ENCODE data around the gene DISC1. TPM values are rescaled to one million over a fixed set of nuclear protein-coding genes. Genes with fewer than 3 reads are reported as not detected.
A peak's percentile ranks its signal among the peaks of the same experiment; 100 is the strongest.

DISC1 gene
- polyA plus RNA-seq, 1 of the 3 experiments (the other 2 are of a cell fraction), result 1.7 TPM

DNA sequence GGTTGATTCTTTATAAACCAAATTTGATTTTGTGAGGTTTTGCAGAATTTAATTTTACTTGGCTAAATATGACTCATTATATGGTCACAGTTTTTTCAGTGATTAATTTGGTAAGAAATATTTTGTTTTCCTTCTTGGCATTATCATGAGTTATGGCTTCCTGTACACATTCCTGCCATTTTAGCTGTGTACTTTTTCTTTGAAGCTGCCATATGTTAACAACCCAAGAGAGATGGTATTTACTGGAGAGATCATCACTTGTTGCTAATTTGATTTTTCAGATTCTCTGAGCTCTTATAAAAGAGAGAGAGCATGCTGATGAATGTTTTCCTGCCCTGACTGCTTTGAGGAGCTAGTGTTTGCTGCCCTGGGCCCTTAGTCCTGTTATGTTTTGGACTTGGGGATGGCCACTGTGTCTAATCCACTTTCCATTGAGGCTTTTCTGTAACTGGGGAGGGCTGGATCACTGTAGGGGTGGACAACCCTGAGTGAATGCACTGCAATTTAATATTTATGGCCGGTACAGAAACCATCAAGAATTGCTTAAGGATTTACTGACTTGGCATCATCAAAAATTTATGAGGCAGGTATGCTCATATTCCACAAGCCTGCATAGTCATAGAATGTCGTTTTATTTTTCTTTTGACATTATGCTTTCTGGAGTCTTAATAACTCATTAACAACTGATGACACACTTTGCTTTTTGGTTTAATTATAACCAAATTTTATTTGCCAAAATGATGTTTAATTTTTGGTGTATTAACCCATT lies 200.9 kb downstream of the DISC1 start:
- peaks cover 12 to 13% of the 10 kb centered on the region in 2 experiments; a peak in 3 of 4 replicates for H3K4me1 ChIP-seq (ENCODE audit: control insufficient read depth in 1 of 2, insufficient read depth in 2 of 2, low read depth in 1 of 2, low read length in 1 of 2)
- peak overlapping the region in 1 of 2 experiments; percentile 28; a peak in 2 of 4 replicates for H3K4me3 ChIP-seq (ENCODE audit: low read depth in 2 of 2, low read length in 1 of 2)
- no peak for DNase-seq
- no peaks in the 10 kb centered on the region for H3K36me3 ChIP-seq (replicated peaks in 1 of 2; ENCODE audit: control insufficient read depth in 1 of 2, insufficient read depth in 2 of 2, low read length in 1 of 2)
- CTCF ChIA-PET, result interaction anchor here (0.8 kb wide), 1 partner anchor 16 kb away, joined by 3 read pairs; no protein-coding TSS in a partner anchor
- H3K9me3 ChIP-seq, result no peaks in the 10 kb centered on the region
- peak overlapping the region; percentile 45 for H3K9ac ChIP-seq
- H3K79me2 ChIP-seq (ENCODE audit: insufficient read depth), result no peaks in the 10 kb centered on the region
- no peaks in the 10 kb centered on the region for H3K27me3 ChIP-seq (ENCODE audit: insufficient read depth)
- 20% methylated on average over 2 of the region's 2 CpGs for WGBS (ENCODE audit: low lambda C conversion rate)
- POLR2A ChIA-PET, result no interaction called here
- H3K27ac ChIP-seq (ENCODE audit: low read depth in 2 of 2, low read length in 1 of 2), result peak overlapping the region; percentile 87 to 89
- H4K20me1 ChIP-seq (ENCODE audit: insufficient read depth), result no peaks in the 10 kb centered on the region
- H3F3A ChIP-seq (replicated peaks; ENCODE audit: insufficient read depth), result peaks cover 21% of the 10 kb centered on the region
- no peaks in the 10 kb centered on the region for H3K9me2 ChIP-seq
- no peak overlapping the region for H2AFZ ChIP-seq (ENCODE audit: low read depth)
- peak overlapping the region; percentile 51 for H3K4me2 ChIP-seq
- no peak for TF ChIP-seq FOXJ3 (CRISPR knock-in tag; IDR thresholded peaks at IDR 0.05)
- TF ChIP-seq FOSL2 (IDR thresholded peaks at IDR 0.05; ENCODE audit: borderline replicate concordance, low read depth), result peak; percentile 90
- peak; percentile 96 for TF ChIP-seq TCF12 (IDR thresholded peaks at IDR 0.05)
- TF ChIP-seq, protein P1, sequence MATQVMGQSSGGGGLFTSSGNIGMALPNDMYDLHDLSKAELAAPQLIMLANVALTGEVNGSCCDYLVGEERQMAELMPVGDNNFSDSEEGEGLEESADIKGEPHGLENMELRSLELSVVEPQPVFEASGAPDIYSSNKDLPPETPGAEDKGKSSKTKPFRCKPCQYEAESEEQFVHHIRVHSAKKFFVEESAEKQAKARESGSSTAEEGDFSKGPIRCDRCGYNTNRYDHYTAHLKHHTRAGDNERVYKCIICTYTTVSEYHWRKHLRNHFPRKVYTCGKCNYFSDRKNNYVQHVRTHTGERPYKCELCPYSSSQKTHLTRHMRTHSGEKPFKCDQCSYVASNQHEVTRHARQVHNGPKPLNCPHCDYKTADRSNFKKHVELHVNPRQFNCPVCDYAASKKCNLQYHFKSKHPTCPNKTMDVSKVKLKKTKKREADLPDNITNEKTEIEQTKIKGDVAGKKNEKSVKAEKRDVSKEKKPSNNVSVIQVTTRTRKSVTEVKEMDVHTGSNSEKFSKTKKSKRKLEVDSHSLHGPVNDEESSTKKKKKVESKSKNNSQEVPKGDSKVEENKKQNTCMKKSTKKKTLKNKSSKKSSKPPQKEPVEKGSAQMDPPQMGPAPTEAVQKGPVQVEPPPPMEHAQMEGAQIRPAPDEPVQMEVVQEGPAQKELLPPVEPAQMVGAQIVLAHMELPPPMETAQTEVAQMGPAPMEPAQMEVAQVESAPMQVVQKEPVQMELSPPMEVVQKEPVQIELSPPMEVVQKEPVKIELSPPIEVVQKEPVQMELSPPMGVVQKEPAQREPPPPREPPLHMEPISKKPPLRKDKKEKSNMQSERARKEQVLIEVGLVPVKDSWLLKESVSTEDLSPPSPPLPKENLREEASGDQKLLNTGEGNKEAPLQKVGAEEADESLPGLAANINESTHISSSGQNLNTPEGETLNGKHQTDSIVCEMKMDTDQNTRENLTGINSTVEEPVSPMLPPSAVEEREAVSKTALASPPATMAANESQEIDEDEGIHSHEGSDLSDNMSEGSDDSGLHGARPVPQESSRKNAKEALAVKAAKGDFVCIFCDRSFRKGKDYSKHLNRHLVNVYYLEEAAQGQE (IDR thresholded peaks at IDR 0.05; ENCODE audit: low read depth, low read length), result no peak
- TF ChIP-seq, protein P2, sequence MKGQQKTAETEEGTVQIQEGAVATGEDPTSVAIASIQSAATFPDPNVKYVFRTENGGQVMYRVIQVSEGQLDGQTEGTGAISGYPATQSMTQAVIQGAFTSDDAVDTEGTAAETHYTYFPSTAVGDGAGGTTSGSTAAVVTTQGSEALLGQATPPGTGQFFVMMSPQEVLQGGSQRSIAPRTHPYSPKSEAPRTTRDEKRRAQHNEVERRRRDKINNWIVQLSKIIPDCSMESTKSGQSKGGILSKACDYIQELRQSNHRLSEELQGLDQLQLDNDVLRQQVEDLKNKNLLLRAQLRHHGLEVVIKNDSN (IDR thresholded peaks at IDR 0.05; ENCODE audit: borderline replicate concordance, low read depth), result no peak
- 0 out of 2 replicates have a peak, but pooled peaks have one; percentile 35 for TF ChIP-seq SIN3A (IDR thresholded peaks at IDR 0.05; ENCODE audit: borderline replicate concordance, low read depth, low read length)
- TF ChIP-seq RAD21 (IDR thresholded peaks at IDR 0.05; ENCODE audit: low read length), result no peak
- TF ChIP-seq, protein P3, sequence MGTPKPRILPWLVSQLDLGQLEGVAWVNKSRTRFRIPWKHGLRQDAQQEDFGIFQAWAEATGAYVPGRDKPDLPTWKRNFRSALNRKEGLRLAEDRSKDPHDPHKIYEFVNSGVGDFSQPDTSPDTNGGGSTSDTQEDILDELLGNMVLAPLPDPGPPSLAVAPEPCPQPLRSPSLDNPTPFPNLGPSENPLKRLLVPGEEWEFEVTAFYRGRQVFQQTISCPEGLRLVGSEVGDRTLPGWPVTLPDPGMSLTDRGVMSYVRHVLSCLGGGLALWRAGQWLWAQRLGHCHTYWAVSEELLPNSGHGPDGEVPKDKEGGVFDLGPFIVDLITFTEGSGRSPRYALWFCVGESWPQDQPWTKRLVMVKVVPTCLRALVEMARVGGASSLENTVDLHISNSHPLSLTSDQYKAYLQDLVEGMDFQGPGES (IDR thresholded peaks at IDR 0.05; ENCODE audit: low read depth, low read length), result no peak
- no peak for TF ChIP-seq RCOR1 (IDR thresholded peaks at IDR 0.05; ENCODE audit: low read length)
- no peak for TF ChIP-seq NRF1 (IDR thresholded peaks at IDR 0.05; ENCODE audit: low read depth, low read length)
- peak; percentile 17; the same call in 1 of the 2 replicates for TF ChIP-seq TAF1 (IDR thresholded peaks at IDR 0.05; ENCODE audit: borderline replicate concordance, low read depth, low read length)
- no peak for TF ChIP-seq SMC3 (IDR thresholded peaks at IDR 0.05; ENCODE audit: low read depth, low read length)
- peak; percentile 91 for TF ChIP-seq NFIC (IDR thresholded peaks at IDR 0.05; ENCODE audit: borderline replicate concordance)
- TF ChIP-seq EZH2phosphoT487 (IDR thresholded peaks at IDR 0.05; ENCODE audit: borderline replicate concordance, low read depth), result no peak
- peak; percentile 79; the same call in 1 of the 2 replicates for TF ChIP-seq RFX5 (IDR thresholded peaks at IDR 0.05; ENCODE audit: low read length)
- TF ChIP-seq GABPA (IDR thresholded peaks at IDR 0.05; ENCODE audit: low read depth), result no peak
- peak; percentile 92 for TF ChIP-seq JUND (IDR thresholded peaks at IDR 0.05)
- TF ChIP-seq YY1 (IDR thresholded peaks at IDR 0.05; ENCODE audit: low read depth), result peak; percentile 52; the same call in 1 of the 2 replicates
- no peak for TF ChIP-seq RXRA (IDR thresholded peaks at IDR 0.05; ENCODE audit: borderline replicate concordance, low read depth)
- TF ChIP-seq TEAD4 (IDR thresholded peaks at IDR 0.05; ENCODE audit: borderline replicate concordance, insufficient read depth), result peak; percentile 86
- peak; percentile 77 for TF ChIP-seq POLR2AphosphoS5 (IDR thresholded peaks at IDR 0.05; ENCODE audit: low read depth, low read length)
- TF ChIP-seq, protein P4, sequence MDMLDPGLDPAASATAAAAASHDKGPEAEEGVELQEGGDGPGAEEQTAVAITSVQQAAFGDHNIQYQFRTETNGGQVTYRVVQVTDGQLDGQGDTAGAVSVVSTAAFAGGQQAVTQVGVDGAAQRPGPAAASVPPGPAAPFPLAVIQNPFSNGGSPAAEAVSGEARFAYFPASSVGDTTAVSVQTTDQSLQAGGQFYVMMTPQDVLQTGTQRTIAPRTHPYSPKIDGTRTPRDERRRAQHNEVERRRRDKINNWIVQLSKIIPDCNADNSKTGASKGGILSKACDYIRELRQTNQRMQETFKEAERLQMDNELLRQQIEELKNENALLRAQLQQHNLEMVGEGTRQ (IDR thresholded peaks at IDR 0.05; ENCODE audit: borderline replicate concordance, low read depth, low read length), result no peak
- TF ChIP-seq, protein P5, sequence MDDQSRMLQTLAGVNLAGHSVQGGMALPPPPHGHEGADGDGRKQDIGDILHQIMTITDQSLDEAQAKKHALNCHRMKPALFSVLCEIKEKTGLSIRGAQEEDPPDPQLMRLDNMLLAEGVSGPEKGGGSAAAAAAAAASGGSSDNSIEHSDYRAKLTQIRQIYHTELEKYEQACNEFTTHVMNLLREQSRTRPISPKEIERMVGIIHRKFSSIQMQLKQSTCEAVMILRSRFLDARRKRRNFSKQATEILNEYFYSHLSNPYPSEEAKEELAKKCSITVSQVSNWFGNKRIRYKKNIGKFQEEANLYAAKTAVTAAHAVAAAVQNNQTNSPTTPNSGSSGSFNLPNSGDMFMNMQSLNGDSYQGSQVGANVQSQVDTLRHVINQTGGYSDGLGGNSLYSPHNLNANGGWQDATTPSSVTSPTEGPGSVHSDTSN (IDR thresholded peaks at IDR 0.05), result peak; percentile 96

All from SK-N-SH (cell line).